SK-MEL-5 (cell line): ENCODE measurements around the gene MYO1B. TPM values are rescaled to one million over a fixed set of nuclear protein-coding genes. Genes with fewer than 3 reads are reported as not detected.

Source experiments
- DNase-seq: peaks from one replicate; pipeline ENCODE4 v3.0.0-alpha.2; 2016; ENCODE audit warnings: low read depth, low spot score
- in situ Hi-C: cut with HindIII; loops from 2 replicates; pipeline ENCODE4 v1.10.0; 2016; ENCODE audit warnings: low sequenced_read_pairs, high pct_unique_total_duplicates, low pct_unique_long_range_greater_than_20kb
- total RNA-seq: library from RNA; depleted of rRNA; stranded (reverse); fragments of >200 nt; shearing (Covaris generic); gene quantifications from 2 replicates; pipeline ENCODE4 v1.2.3, GENCODE V29; 2014

The MYO1B gene
- total RNA-seq, 1 experiment from 2014 or later = 43.4 TPM

- in situ Hi-C loops = no loop called here
- DNase-seq = no peak
These were observed 4.1 kb downstream of the MYO1B start for GRCh38 chr2:191249156-191249813.

GRCh38 chr2:191250400-191250799, 5.2 kb downstream of the MYO1B start:
- DNase-seq = no peak
- in situ Hi-C loops = no loop called here

DNA sequence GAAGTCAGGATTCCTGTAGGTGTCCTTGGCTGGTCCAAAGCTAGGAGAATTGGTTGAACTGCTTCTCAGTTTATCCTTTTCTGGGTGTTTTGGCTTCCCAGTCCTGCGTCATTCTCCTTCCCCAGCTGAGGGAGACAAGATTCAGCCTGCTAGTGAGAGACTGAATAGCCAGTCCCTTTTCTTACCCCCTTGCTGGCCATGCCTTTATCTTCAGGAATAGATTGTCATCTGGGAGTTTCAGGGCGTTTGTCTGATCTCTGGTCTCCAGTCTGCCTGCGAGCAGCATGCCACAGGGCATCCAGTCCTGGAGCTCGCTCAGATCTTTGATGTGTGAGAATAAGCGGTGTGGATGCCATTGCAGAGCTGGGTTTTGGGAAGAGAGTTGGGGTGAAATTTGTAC, 5.8 kb downstream of the MYO1B start:
- no peak for DNase-seq
- in situ Hi-C loops = no loop called here

DNA sequence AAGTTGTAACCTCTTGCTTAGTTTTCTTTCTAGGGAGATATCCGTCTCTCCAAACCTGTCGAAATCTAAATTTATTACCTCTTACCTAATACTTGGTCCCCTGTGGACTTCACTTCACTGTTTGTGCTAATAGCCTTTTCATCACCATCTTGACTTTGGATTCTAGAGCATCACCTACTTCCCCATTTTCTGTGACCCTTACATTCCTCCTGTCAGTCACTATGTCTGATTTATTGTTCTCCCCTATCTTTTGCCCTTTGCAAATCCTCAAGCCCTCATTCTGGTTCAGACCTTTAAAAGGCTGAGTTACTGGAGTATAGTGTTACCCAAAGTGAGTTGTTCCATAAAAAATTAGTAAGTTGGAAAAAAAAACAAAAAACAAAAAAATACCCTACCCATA, 7.5 kb downstream of the MYO1B start:
- in situ Hi-C loops = no loop called here

DNA sequence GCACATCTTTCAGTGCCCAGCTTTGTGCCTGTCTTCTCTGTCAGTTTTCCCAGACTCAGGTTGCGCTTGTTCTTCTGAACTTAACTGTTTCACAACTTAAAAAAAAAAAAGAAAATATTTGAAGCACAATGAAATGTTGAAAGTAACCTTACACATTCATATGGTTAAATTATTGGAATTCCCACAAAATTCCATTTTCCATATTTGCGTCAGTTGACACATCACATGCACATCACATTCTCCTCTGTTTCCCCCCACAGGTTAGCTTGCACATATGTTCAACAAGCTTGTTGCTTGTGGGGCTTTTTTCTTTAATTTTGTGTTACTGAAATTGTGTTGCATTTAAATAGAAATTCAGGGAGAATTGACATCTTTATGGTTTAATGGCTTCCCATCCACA, 8.3 kb downstream of the MYO1B start:
- peak; percentile 53 for DNase-seq
- in situ Hi-C loops = no loop called here

More for the DNA sequence above, 7.5 kb downstream of the MYO1B start:
- DNase-seq = no peak

GRCh38 chr2:191255271-191255670, 10.1 kb downstream of the MYO1B start:
- DNase-seq = no peak
- in situ Hi-C loops = no loop called here

DNA sequence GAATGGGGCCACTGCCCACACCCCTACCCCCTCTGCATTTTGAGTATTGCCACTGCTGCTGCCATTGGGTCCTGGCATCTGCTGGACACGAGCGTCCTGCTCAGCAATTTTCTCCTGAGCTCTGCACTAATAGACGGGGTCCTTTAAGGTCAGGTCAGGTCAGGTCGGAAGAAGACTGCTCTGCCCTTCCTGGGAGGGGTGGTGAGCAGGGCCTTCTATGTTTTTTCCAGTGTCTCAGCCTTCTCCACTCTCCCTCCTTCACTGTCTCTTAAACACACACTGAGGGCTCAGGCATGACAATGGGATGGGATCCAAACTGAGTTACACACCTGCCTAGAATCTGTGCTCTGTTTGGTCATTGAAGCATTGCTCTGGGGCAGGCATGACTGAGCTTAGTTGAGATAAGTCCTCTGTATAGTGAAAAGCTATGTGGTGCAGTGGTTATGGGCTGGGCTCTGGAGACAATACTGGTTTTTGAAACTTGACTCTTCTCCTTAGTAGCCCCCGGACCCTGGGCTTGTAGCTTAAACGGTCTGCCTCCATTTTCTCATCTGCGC, 10.6 kb downstream of the MYO1B start:
- in situ Hi-C loops = no loop called here
- no peak for DNase-seq

DNA sequence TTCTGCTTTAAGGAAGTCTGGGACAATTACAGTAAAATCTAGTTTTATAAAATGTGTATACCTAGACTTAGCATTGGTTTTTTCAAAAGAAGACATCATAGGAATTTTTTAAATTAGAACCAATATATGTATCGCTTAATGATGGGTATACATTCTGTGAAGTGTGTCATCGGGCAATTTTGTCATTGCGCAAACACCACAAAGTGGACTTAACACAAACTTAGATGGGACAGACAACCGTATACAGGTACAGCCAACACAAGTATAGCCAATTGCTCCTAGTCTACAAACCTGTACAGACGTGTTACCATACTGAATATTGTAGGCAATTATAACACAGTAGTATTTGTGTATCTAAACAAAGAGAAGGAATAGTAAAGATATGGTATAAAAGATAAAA, 12.7 kb downstream of the MYO1B start:
- no peak for DNase-seq
- in situ Hi-C loops = no loop called here

- in situ Hi-C loops = no loop called here
- no peak for DNase-seq
These were observed 13.8 kb downstream of the MYO1B start for GRCh38 chr2:191258996-191259395.

GRCh38 chr2:191262436-191262835, 17.2 kb downstream of the MYO1B start:
- in situ Hi-C loops = no loop called here
- no peak for DNase-seq

DNA sequence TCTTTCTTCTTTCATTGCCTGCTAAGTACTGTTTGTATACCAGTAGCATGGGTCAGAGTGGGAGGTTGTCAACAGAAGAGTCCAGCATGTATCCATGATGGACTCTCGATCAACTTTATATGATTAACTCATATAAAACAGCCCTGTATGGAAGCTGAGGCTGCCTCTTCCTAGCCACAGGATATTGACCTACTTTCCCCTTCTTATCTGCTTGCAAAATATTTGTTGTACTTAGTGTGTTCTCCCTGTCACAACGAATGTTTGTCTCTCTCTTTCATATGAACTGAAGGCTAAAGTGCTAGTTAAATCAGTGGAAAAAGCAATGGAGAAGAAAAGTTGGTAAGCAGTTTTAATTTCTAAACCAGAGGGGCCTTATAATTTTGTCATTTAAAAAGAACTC, 17.8 kb downstream of the MYO1B start:
- in situ Hi-C loops = no loop called here
- no peak for DNase-seq

GRCh38 chr2:191264647-191265081, 19.5 kb downstream of the MYO1B start:
- DNase-seq = no peak
- in situ Hi-C loops = no loop called here

DNA sequence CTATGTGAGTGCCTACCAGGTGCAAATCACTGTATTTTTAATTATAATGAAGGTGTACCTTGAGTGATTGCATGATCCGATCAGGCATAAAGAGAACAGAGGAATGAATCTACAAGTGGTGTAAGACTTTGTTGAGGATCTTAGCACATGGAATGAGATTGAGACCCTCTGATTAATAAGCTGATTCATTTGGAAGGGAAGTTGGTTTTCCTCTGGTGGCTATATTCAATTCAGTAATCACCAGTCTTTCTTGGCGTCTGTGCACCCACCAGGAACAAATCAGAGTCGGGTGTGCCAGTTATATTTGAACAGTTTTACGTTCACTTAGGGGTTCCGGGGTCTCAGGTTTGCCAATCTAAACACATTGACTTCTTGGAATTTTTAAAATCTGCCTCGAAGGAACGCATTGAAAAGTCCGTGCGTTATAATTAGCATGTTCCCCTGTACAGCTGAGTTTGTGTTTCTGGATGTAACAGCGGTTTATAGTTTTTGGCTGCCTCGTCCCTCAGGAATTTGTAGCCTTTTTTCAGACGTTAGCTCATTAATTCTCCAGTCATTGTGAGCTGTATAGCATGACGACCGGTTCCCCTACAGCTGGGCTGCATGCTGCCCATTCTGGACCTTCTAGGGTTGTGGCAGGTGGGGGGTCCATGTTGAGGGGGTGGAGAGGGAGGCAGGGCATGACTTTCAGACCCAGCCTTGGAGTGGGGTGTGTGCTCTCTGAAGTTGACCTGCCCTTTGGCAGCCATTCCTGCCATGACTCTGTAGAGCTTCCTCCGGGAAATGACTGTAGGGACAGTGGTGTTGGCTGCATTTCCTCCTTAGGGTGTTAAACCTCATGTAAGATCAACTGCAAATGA, 20.3 kb downstream of the MYO1B start:
- DNase-seq = no peak
- in situ Hi-C loops = no loop called here

GRCh38 chr2:191266201-191266600, 21.0 kb downstream of the MYO1B start:
- in situ Hi-C loops = no loop called here
- DNase-seq = no peak

DNA sequence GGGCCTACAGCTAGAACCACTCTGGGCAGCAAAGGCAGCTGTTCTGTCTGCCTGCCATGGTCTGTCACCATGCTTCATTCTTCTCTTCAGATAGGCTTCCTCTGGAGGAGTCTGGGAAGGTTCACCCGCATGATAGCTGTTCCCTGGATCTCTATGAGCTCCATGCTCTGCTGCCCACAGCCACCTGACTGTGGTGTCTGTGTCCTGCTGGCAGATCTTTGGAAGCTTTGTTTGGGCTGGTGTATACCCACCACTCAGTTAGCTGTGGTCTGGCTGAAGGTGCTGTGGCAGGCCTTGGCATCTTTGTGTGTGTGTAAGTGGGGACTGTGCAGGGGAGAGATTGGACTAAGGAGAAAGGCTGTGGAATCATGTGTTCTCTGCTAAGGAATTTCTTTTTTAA, 23.4 kb downstream of the MYO1B start:
- in situ Hi-C loops = no loop called here
- DNase-seq = no peak

GRCh38 chr2:191270306-191271161, 25.3 kb downstream of the MYO1B start:
- in situ Hi-C loops = no loop called here
- no peak for DNase-seq

GRCh38 chr2:191272064-191272463, 26.9 kb downstream of the MYO1B start:
- no peak for DNase-seq
- in situ Hi-C loops = no loop called here

- no peak for DNase-seq
- in situ Hi-C loops = no loop called here
These were observed 29.2 kb downstream of the MYO1B start for GRCh38 chr2:191274413-191274815.
